HuH-7 (cell line): ENCODE data around the gene ELP4.

Source experiments
- DNase-seq: peaks from one replicate; pipeline ENCODE4 v3.0.0; 2011; ENCODE audit warnings: low spot score

ELP4 gene

GRCh38 chr11:31800398-31801265, 291.1 kb downstream of the ELP4 start:
- DNase-seq = peak; percentile 10

- DNase-seq = peak; percentile 12
Observed at GRCh38 chr11:31801298-31801702, 291.7 kb downstream of the ELP4 start.

GRCh38 chr11:31802000-31802551, 292.5 kb downstream of the ELP4 start:
- no peak for DNase-seq

- DNase-seq = no peak
Observed at GRCh38 chr11:31802609-31802989, 293.0 kb downstream of the ELP4 start.

GRCh38 chr11:31802990-31803812, 293.6 kb downstream of the ELP4 start:
- peak; percentile 8 for DNase-seq

- DNase-seq = no peak
Observed at GRCh38 chr11:31803813-31804311, 294.3 kb downstream of the ELP4 start.

GRCh38 chr11:31804312-31805036, 294.9 kb downstream of the ELP4 start:
- no peak for DNase-seq

GRCh38 chr11:31805037-31805628, 295.6 kb downstream of the ELP4 start:
- DNase-seq = no peak

GRCh38 chr11:31805629-31806185, 296.1 kb downstream of the ELP4 start:
- DNase-seq = no peak

GRCh38 chr11:31806186-31806927, 296.8 kb downstream of the ELP4 start:
- no peak for DNase-seq

GRCh38 chr11:31806928-31807798, 297.6 kb downstream of the ELP4 start:
- no peak for DNase-seq

GRCh38 chr11:31807799-31808667, 298.5 kb downstream of the ELP4 start:
- DNase-seq = no peak

- DNase-seq = no peak
Observed at GRCh38 chr11:31808721-31809540, 299.4 kb downstream of the ELP4 start.

- no peak for DNase-seq
Observed at GRCh38 chr11:31809541-31809856, 299.9 kb downstream of the ELP4 start.

- DNase-seq = peak; percentile 75
Observed at GRCh38 chr11:31809857-31810778, 300.6 kb downstream of the ELP4 start.

GRCh38 chr11:31810779-31811647, 301.4 kb downstream of the ELP4 start, which contains the start of gene PAX6:
TSS of gene PAX6 (minus strand) at chr11:31811322. CDS start at chr11:31806411, 4,911 bp downstream.
- DNase-seq = peak; percentile 99
